GM18909 (cell line): ENCODE data around the gene FGF11.

Experiments
- ATAC-seq: cut with Tn5 transposase; IDR thresholded peaks from one replicate; pipeline ENCODE4 v1.9.1; 2021; ENCODE audit warnings: mild to moderate bottlenecking; ENCODE audit not compliant: unreplicated experiment, poor library complexity

The FGF11 gene

GRCh38 chr17:7407485-7408251, 31.6 kb upstream of the FGF11 start, which contains the start of gene NLGN2:
TSS of gene NLGN2 (plus strand) at chr17:7407845. CDS start at chr17:7408256, 411 bp downstream.
- no peak for ATAC-seq

- ATAC-seq: no peak
Observed at GRCh38 chr17:7408252-7408727, 31.0 kb upstream of the FGF11 start.

- ATAC-seq: no peak
Observed at GRCh38 chr17:7408863-7409262, 30.4 kb upstream of the FGF11 start.

- ATAC-seq: no peak
Observed at GRCh38 chr17:7409716-7410115, 29.6 kb upstream of the FGF11 start.

- ATAC-seq: no peak
Observed at GRCh38 chr17:7410634-7411426, 28.5 kb upstream of the FGF11 start.

- ATAC-seq: no peak
Observed at GRCh38 chr17:7411427-7411750, 27.9 kb upstream of the FGF11 start.

GRCh38 chr17:7413346-7413985, 25.8 kb upstream of the FGF11 start:
- no peak for ATAC-seq

- ATAC-seq: no peak
Observed at GRCh38 chr17:7414837-7415236, 24.5 kb upstream of the FGF11 start.

- ATAC-seq: no peak
Observed at GRCh38 chr17:7415784-7416183, 23.5 kb upstream of the FGF11 start.

GRCh38 chr17:7416323-7416722, 23.0 kb upstream of the FGF11 start:
- no peak for ATAC-seq

- ATAC-seq: no peak
Observed at GRCh38 chr17:7417056-7417655, 22.2 kb upstream of the FGF11 start.

- ATAC-seq: no peak
Observed at GRCh38 chr17:7418472-7419152, 20.7 kb upstream of the FGF11 start.

GRCh38 chr17:7419819-7420610, 19.3 kb upstream of the FGF11 start, which contains the start of gene SPEM1:
TSS of gene SPEM1 (plus strand) at chr17:7420324. CDS start at chr17:7420385, 61 bp downstream.
- ATAC-seq: no peak

GRCh38 chr17:7421186-7421585, 18.1 kb upstream of the FGF11 start:
- ATAC-seq: no peak

GRCh38 chr17:7423679-7424078, 15.6 kb upstream of the FGF11 start:
- ATAC-seq: no peak

- ATAC-seq: no peak
Observed at GRCh38 chr17:7425316-7425715, 14.0 kb upstream of the FGF11 start, which contains the start of gene SPEM2. TSS of gene SPEM2 (plus strand) at chr17:7425616. CDS start at chr17:7425689, 73 bp downstream.

- ATAC-seq: no peak
Observed at GRCh38 chr17:7425756-7426155, 13.6 kb upstream of the FGF11 start.

GRCh38 chr17:7426203-7426863, 13.0 kb upstream of the FGF11 start:
- no peak for ATAC-seq
